GM18517 (cell line): Measurements from ENCODE around the gene SPATA2.
"Not testable (repeated sequence)": the region's sequence is repeated elsewhere in the genome, so short reads cannot be mapped to it uniquely, and the experiment has no call there.

ENCODE experiments used
- ATAC-seq: cut with Tn5 transposase; IDR thresholded peaks from one replicate; pipeline ENCODE4 v1.9.1; 2021; ENCODE audit warnings: mild to moderate bottlenecking, moderate library complexity; ENCODE audit not compliant: unreplicated experiment

Gene SPATA2

GRCh38 chr20:49906101-49906604, 9.2 kb downstream of the SPATA2 start:
- no peak for ATAC-seq

GRCh38 chr20:49905415-49906091, 9.8 kb downstream of the SPATA2 start:
- ATAC-seq: no peak

- ATAC-seq: no peak
Measured at GRCh38 chr20:49904440-49905214, 10.7 kb downstream of the SPATA2 start.

GRCh38 chr20:49901588-49901987, 13.7 kb downstream of the SPATA2 start:
- ATAC-seq: no peak

GRCh38 chr20:49899541-49900383, 15.6 kb downstream of the SPATA2 start:
- no peak for ATAC-seq

- no peak for ATAC-seq
Measured at GRCh38 chr20:49896204-49896603, 19.1 kb downstream of the SPATA2 start.

GRCh38 chr20:49895474-49896093, 19.7 kb downstream of the SPATA2 start:
- ATAC-seq: not testable (repeated sequence)

GRCh38 chr20:49894073-49894470, 21.3 kb downstream of the SPATA2 start:
- no peak for ATAC-seq

- ATAC-seq: no peak
Measured at GRCh38 chr20:49893242-49894072, 21.9 kb downstream of the SPATA2 start.

GRCh38 chr20:49892817-49893216, 22.5 kb downstream of the SPATA2 start:
- ATAC-seq: no peak

GRCh38 chr20:49892260-49892659, 23.1 kb downstream of the SPATA2 start:
- ATAC-seq: no peak

- no peak for ATAC-seq
Measured at GRCh38 chr20:49891476-49892110, 23.7 kb downstream of the SPATA2 start.

GRCh38 chr20:49890471-49891361, 24.6 kb downstream of the SPATA2 start:
- ATAC-seq: no peak

GRCh38 chr20:49889935-49890333, 25.4 kb downstream of the SPATA2 start:
- no peak for ATAC-seq

- ATAC-seq: no peak
Measured at GRCh38 chr20:49889001-49889934, 26.1 kb downstream of the SPATA2 start.

- ATAC-seq: no peak
Measured at GRCh38 chr20:49888212-49889000, 26.9 kb downstream of the SPATA2 start.
